Measurements from ENCODE around the gene SIX3. TPM values are rescaled to one million over a fixed set of nuclear protein-coding genes. Genes with fewer than 3 reads are reported as not detected.

The SIX3 gene
- total RNA-seq, 1 donor from 2014 or later: not detected

DNA sequence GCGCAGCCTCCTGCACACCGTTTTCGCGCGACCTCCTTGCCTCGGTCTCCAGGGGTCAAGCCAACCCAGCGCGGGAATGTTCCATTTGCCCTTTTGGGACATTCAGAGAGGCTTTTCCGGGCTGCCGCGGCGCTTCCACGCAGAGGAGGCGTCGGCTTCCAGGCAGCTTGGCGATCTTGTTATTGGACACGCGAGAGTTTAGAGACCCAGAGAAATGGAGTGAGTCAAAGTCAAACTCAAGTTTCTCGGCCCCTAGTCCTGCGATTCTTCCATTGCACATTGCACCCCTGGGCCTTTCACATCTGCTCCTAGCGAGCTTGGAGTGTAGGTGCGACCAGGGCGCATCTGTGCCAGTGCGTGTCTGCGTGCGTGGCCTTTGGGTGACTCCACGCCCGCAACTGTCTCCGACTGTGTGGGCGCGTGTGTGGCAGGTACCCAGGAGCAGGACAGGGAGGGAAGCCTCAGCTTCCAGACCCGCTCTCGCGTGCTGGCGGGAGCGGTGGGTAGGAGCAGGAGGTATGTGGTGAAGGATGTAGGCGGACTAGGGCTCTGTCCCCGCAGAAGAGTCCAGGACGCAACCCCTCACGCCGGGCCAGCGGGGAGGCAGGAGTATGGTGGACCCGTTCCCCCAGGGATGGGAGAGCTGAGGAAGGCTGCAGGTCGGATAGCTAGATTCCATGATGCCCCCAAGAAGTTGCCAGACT is 13.5 kb downstream of the SIX3 start:
- DNase-seq (ENCODE audit: low read depth, low spot score): no peak

GRCh38 chr2:44955593-44956392 is 14.3 kb downstream of the SIX3 start:
- DNase-seq (ENCODE audit: low read depth, low spot score): peak; percentile 29

GRCh38 chr2:44956843-44957242 is 15.3 kb downstream of the SIX3 start:
- no peak for DNase-seq (ENCODE audit: low read depth, low spot score)

- DNase-seq (ENCODE audit: low read depth, low spot score): no peak
Measured at GRCh38 chr2:44957656-44958327, 16.3 kb downstream of the SIX3 start.

DNA sequence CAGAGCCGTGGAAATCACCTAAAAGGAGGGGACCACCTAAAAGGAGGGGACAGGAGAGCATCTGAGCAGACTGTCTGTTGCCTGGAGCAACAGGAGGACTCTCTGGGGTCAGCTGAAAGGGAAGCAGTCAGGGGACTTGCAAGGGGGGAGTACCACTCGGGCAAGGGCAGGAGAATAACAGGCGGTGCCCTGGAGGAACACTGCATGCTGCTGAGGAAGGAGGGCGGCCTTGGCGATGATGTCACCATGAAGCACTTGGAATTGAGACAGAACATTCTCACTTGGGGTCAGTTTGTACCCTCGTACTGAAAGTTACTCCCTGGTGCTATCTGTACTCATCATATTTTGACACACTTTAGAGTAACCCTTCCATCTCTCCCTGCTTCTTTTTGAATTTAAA is 18.4 kb downstream of the SIX3 start:
- DNase-seq (ENCODE audit: low read depth, low spot score): no peak

DNA sequence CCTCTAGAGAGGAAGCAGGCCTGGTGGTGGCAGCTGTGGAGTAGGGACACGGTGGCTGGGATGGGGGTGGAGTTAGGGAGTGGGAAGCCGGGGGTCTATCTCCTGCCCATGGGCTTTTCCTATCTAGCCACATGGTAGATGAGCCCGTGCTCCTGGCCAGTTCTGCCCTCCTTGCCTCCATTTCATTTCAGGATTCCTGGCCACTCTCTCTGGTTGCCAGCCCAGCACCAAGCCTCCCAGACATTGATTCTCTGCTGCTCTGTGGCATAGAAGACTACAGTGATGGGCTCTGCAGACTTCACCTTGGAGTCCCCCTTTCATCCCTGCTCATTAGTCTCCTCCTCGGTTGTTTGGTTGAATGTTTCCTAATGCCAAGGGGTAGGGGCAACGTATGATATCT is 19.4 kb downstream of the SIX3 start:
- no peak for DNase-seq (ENCODE audit: low read depth, low spot score)

GRCh38 chr2:44962176-44962695 is 20.7 kb downstream of the SIX3 start:
- DNase-seq (ENCODE audit: low read depth, low spot score): no peak

DNA sequence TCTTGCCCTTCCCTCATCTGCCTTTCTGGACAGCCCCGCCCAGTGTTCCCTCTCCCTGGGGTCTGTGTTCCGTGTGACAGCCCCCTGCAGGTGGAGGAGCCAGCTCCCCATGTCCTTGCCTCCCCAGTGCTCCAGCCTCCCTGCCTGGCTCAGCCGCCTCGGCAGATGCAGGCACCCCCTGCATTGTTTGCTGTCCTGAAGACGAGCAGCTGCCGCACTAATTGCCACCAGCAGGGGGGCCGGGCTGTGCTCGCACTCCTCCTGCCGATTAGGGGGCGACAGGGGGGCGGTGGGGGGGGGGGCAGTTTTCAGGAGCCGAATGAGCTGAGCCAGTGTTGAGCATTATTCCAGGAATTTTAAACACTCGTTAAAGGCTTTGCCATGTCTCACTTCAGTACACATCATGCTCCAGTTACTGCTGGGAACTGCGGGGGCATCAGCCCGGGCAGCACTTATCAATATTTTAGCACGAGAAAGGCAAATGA is 23.3 kb downstream of the SIX3 start:
- DNase-seq (ENCODE audit: low read depth, low spot score): no peak

GRCh38 chr2:44965684-44966083 is 24.2 kb downstream of the SIX3 start:
- DNase-seq (ENCODE audit: low read depth, low spot score): no peak

DNA sequence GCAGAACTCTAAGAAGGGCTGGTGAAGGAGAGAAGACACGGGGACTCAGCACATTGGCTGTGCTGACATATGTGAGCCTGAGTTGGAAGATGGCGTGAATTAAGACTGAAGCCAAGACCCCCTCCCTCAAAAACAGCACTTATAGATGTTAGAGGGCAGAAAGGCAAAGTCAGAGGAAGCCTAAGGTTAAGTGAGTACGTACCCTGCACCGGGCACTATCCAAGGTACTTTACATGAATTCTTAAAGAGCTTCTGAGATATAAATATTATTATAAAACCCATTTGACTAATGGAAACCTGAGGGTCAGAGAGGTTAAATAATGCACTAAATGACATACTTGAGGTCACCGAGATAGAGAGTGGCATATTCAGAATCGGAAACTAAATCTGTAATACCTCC is 25.6 kb downstream of the SIX3 start:
- no peak for DNase-seq (ENCODE audit: low read depth, low spot score)

GRCh38 chr2:44967727-44968432 is 26.4 kb downstream of the SIX3 start:
- no peak for DNase-seq (ENCODE audit: low read depth, low spot score)

DNA sequence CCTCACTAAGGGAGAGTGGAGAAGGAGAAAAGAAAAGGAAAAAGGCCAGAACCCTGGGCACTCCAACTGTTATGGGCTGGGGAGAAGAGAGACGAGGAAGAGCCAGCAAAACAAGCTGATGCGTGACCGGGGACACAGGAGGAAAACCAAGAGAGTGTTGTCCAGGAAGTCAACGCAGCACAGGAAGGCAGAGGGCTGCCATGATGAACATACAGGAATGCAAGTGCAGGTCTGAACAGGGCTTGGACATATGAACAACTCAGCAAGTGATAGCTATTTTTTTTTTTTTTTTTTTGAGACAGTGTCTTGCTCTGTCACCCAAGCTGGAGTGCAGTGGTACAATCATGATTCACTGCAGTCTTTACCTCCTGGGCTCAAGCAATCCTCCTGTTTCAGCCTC is 28.4 kb downstream of the SIX3 start:
- no peak for DNase-seq (ENCODE audit: low read depth, low spot score)

DNA sequence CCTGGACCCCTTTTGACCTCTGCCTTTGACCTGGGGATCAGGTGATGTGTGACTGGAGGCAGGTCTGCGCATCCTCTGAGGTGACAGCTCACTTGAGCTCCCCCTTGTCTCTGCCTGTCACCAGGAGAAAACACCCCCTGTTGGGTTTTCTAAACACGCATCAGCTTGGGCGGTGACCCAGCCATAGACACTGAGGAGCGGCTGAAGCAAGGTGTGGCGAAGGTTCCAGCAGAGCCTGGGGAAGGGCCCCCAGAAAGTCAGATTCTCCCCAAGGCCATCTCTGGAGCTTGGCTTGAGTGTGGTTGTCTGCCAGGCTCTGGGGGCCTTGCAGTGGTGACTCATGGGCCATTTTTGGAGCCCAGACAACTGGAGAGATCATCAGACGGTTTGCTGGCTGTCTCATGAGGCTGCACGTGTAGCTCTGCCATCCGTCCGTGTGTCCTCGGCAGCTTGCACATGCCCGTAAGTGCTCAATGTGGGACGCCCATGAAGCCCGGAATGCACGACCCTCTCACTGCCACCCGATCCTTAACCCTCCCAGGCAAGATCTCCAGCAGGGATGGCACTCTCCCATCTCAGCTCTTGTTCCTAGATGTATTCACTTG is 29.4 kb downstream of the SIX3 start:
- no peak for DNase-seq (ENCODE audit: low read depth, low spot score)

DNA sequence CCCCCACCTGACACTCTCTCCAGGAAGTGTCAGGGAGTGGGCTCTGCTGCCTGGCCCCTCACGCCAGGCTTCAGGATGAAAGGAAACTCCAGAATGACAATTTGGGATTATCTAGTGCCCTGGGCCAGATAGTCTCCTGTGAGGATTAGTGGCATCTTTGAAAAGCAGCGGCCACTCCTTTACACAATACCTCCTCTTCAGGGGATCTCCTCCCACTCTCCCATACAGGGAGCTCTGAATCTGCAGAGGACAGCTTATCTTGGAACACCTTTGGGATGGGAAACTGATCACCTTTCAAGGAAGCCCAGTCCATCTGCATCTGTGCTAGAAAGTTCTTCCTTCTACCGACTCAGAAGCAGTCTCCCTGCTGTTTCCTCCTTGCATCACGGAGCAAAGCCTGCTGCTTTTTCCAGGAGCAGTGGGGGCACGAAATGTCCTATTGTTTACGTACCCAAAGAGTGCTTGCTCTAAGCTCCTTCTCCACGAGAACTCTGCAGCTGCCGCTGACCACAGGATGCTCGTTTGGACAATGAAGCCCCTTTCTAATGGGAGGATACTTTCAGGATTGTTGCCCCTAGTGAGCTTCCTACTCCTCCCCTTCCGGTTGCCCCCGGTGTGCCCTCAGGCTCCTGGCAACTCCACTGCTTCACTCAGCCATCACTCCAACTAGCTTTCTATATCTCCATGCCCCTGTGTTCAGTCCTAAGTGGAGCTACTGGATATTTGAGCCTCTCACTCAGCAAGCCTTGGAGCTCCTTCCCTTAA is 31.5 kb downstream of the SIX3 start:
- no peak for DNase-seq (ENCODE audit: low read depth, low spot score)

GRCh38 chr2:44974064-44974715 is 32.7 kb downstream of the SIX3 start:
- DNase-seq (ENCODE audit: low read depth, low spot score): peak; percentile 5

DNA sequence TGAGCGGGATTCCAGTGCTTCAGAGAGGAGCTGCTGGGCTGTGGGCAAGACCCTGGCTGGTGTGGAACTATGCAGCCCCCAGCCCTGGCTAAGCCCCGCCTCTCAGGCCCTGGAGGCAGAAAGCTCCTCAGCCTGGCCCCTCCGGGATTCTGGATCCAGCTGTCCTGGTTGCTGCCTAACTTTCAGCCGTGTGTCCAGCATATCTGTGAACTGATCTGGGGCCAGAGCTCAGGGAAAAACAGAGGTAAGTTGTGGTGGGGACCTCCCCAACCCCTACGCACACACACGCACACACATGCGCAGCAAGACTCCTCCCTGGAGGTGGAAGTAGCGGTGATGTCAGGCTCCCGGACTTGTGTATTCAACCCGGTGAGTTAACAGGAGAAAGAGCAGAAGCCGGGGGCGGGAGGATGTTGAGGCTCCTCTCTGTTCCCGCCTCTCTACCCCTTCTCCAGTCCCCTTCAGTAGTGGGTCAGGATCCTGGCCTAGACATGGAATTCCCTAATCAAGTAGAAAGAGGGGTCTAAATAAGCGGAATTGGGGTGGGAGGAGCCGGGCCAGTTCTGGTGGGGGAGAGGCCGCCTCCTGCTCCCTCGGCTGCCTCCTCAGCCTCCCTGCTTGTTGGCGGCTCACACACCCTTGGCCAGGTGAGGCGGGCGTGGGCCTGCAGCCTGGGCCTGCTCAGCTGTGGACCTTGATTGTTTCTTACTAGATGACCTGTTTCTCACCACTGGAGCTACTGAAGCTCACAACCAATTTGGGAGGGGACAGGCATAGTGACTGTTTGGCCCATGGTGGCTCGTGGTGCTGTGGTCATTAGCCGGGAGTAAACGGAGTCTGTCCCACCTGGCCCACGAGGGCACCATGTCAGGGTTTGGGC is 34.3 kb downstream of the SIX3 start:
- no peak for DNase-seq (ENCODE audit: low read depth, low spot score)

- DNase-seq (ENCODE audit: low read depth, low spot score): no peak
Measured at GRCh38 chr2:44979581-44979980, 38.1 kb downstream of the SIX3 start.
